Osteoblast (primary cell): ENCODE results near the gene RELN. TPM values are rescaled to one million over a fixed set of nuclear protein-coding genes. Genes with fewer than 3 reads are reported as not detected.

Source experiments
- DNase-seq: peaks from one replicate; pipeline ENCODE4 v3.0.0; 2011; ENCODE audit warnings: low spot score, mixed read lengths; ENCODE audit not compliant: insufficient read length; ENCODE audit errors: missing footprints
- H2AFZ ChIP-seq: 2 replicates; pipeline ENCODE4 v1.6.0; 2011; ENCODE audit warnings: mild to moderate bottlenecking, low read length
- H3K27ac ChIP-seq: 2 replicates; pipeline ENCODE4 v1.5.1; 2011; ENCODE audit warnings: mild to moderate bottlenecking, low read depth, low read length, moderate library complexity
- H3K27me3 ChIP-seq: 2 replicates; pipeline ENCODE4 v1.6.0; 2012; ENCODE audit warnings: mild to moderate bottlenecking, control low read depth, inconsistent platforms, low read length, moderate library complexity; ENCODE audit not compliant: insufficient read depth
- H3K36me3 ChIP-seq: 2 replicates; pipeline ENCODE4 v1.5.1; 2011; ENCODE audit warnings: mild to moderate bottlenecking, low read length, control low read depth, moderate library complexity; ENCODE audit not compliant: insufficient read depth
- H3K4me1 ChIP-seq: 2 replicates; pipeline ENCODE4 v1.5.1; 2011; ENCODE audit warnings: mild to moderate bottlenecking, low read length, control low read depth, moderate library complexity; ENCODE audit not compliant: insufficient read depth
- H3K4me2 ChIP-seq: 2 replicates; pipeline ENCODE4 v1.6.0; 2011; ENCODE audit warnings: mild to moderate bottlenecking, low read length; ENCODE audit not compliant: insufficient read depth
- H3K4me3 ChIP-seq: fragments of 200-600 bp; sonication (generic); 3 replicates; pipeline ENCODE4 v1.5.1; 2012; ENCODE audit warnings: mild to moderate bottlenecking, low read length, inconsistent platforms; ENCODE audit not compliant: insufficient read depth
- H3K79me2 ChIP-seq: 2 replicates; pipeline ENCODE4 v1.6.0; 2012; ENCODE audit warnings: mild to moderate bottlenecking, low read length, control low read depth, inconsistent platforms; ENCODE audit not compliant: insufficient read depth
- H3K9me3 ChIP-seq: 2 replicates; pipeline ENCODE4 v1.5.1; 2011; ENCODE audit warnings: low read depth, low read length, control low read depth
- H4K20me1 ChIP-seq: 2 replicates; pipeline ENCODE4 v1.6.0; 2012; ENCODE audit warnings: mild to moderate bottlenecking, low read length, control low read depth; ENCODE audit not compliant: insufficient read depth
- CTCF ChIP-seq: IDR thresholded peaks from 2 replicates; pipeline ENCODE4 v1.5.1; 2011; ENCODE audit warnings: mild to moderate bottlenecking, low read depth, low read length, moderate library complexity; ENCODE audit errors: extremely low read depth
- total RNA-seq: library from RNA; depleted of rRNA; stranded (reverse); fragments of >200 nt; gene quantifications from 2 replicates; pipeline ENCODE4 v1.2.3, GENCODE V29; 2012

RELN gene
- total RNA-seq, 1 donor: 0.36 TPM

GRCh38 chr7:103658055-103659005 is 331.1 kb downstream of the RELN start:
- no peaks in the 10 kb centered on the region for H4K20me1 ChIP-seq
- no peak overlapping the region for H3K4me3 ChIP-seq
- no peaks in the 10 kb centered on the region for H3K27me3 ChIP-seq
- H3K4me2 ChIP-seq: no peak overlapping the region
- no peak for TF ChIP-seq CTCF
- H2AFZ ChIP-seq: no peak overlapping the region
- no peak for DNase-seq
- no peaks in the 10 kb centered on the region for H3K79me2 ChIP-seq
- H3K4me1 ChIP-seq: no peaks in the 10 kb centered on the region
- no peaks in the 10 kb centered on the region for H3K9me3 ChIP-seq
- no peaks in the 10 kb centered on the region for H3K36me3 ChIP-seq
- no peak overlapping the region for H3K27ac ChIP-seq

GRCh38 chr7:103657474-103657894 is 332.0 kb downstream of the RELN start:
- H3K27ac ChIP-seq: no peak overlapping the region
- no peaks in the 10 kb centered on the region for H3K27me3 ChIP-seq
- no peaks in the 10 kb centered on the region for H3K4me1 ChIP-seq
- no peaks in the 10 kb centered on the region for H3K9me3 ChIP-seq
- DNase-seq: no peak
- no peak for TF ChIP-seq CTCF
- no peak overlapping the region for H3K4me2 ChIP-seq
- no peak overlapping the region for H2AFZ ChIP-seq
- no peaks in the 10 kb centered on the region for H3K36me3 ChIP-seq
- H3K4me3 ChIP-seq: no peak overlapping the region
- no peaks in the 10 kb centered on the region for H4K20me1 ChIP-seq
- H3K79me2 ChIP-seq: no peaks in the 10 kb centered on the region

- Histone ChIP-seq H2AFZ (no peak overlapping the region), H3K4me2 (no peak overlapping the region), H4K20me1 (no peaks in the 10 kb centered on the region), H3K27me3 (no peaks in the 10 kb centered on the region), H3K4me1 (no peaks in the 10 kb centered on the region), H3K36me3 (no peaks in the 10 kb centered on the region), H3K9me3 (no peaks in the 10 kb centered on the region), H3K4me3 (no peak overlapping the region), H3K27ac (no peak overlapping the region), H3K79me2 (no peaks in the 10 kb centered on the region)
- TF ChIP-seq CTCF: no peak
- DNase-seq: no peak
Measured at GRCh38 chr7:103656221-103656620, 333.2 kb downstream of the RELN start.

- H3K36me3 ChIP-seq: no peaks in the 10 kb centered on the region
- H3K9me3 ChIP-seq: no peaks in the 10 kb centered on the region
- H3K27ac ChIP-seq: no peak overlapping the region
- no peak overlapping the region for H3K4me3 ChIP-seq
- H2AFZ ChIP-seq: no peak overlapping the region
- no peak for DNase-seq
- H3K79me2 ChIP-seq: no peaks in the 10 kb centered on the region
- no peaks in the 10 kb centered on the region for H3K27me3 ChIP-seq
- H3K4me2 ChIP-seq: no peak overlapping the region
- H4K20me1 ChIP-seq: no peaks in the 10 kb centered on the region
- no peaks in the 10 kb centered on the region for H3K4me1 ChIP-seq
- TF ChIP-seq CTCF: no peak
Measured at GRCh38 chr7:103651593-103652377, 337.7 kb downstream of the RELN start.
